Spleen (tissue), 7 donors: Measurements from ENCODE around the gene BLTP1.

Experiments used
- CTCF ChIP-seq, 11 experiments: fragments of 200-600 bp in 7 of 11; fragments of 450-650 bp in 4 of 11; sonication (generic) in 4 of 11; IDR thresholded peaks in 8 of 11; conservative IDR thresholded peaks in 3 of 11; 1 replicate in 7 of 11; 2 replicates in 4 of 11; pipeline versions ENCODE4 v1.4.0 to v1.8.0; 2016 to 2021; ENCODE audit warnings: antibody characterized with exemption in 11 of 11, inconsistent platforms in 4 of 11, mild to moderate bottlenecking in 1 of 11
- POLR2A ChIP-seq, 3 donors: fragments of 450-650 bp; IDR thresholded peaks; one replicate each; pipeline ENCODE4 v1.5.1; 2017; ENCODE audit warnings: antibody characterized with exemption in 3 of 3, mild to moderate bottlenecking in 1 of 3
- POLR2AphosphoS5 ChIP-seq, 3 donors: sonication (generic); formaldehyde crosslinking; IDR thresholded peaks; one replicate each; pipeline ENCODE4 v1.5.1; 2017; ENCODE audit warnings: antibody characterized with exemption in 3 of 3
- donor health status: DM: no; HTN: no; CAD: no; lungs with moderate emphysema.
- donor health status: DM: no; HTN: no; CAD: no.
- donor health status: DM: no; HTN: no; CAD: no.

GRCh38 chr4:122152711-122153226 lies 638 bp downstream of the BLTP1 start:
- TF ChIP-seq POLR2A (IDR thresholded peaks at IDR 0.05) (no peak), CTCF (IDR thresholded peaks at IDR 0.05 in 8 of 11, conservative IDR thresholded peaks at IDR 0.05 in 3 of 11) (no peak), POLR2AphosphoS5 (IDR thresholded peaks at IDR 0.05) (no peak)
